IMR-90 (cell line): ENCODE data around the gene OTUB2. TPM values are rescaled to one million over a fixed set of nuclear protein-coding genes. Genes with fewer than 3 reads are reported as not detected.

Experiments used
- ATAC-seq: fragments of 200-7000 bp; cut with Tn5 transposase; 2 replicates; pipeline ENCODE4 v1.9.1; 2020; ENCODE audit warnings: low read depth, mild to moderate bottlenecking, moderate library complexity
- BruUV-seq: library from RNA; stranded (reverse); fragments of 400-500 nt; replicated peaks from 2 replicates; lab custom pipeline; 2021; lab: Mats Ljungman, UMichigan
- CTCF ChIA-PET: fragments of 300-600 bp; formaldehyde crosslinking; extraction: SDS; loops from one replicate; lab custom pipeline; 2021; ENCODE audit warnings: antibody characterized with exemption; lab: Yijun Ruan, JAX
- POLR2A ChIA-PET: fragments of 300-600 bp; sonication (Branson Sonifier 250); formaldehyde crosslinking; loops from one replicate; lab custom pipeline; 2022; ENCODE audit warnings: antibody characterized with exemption; ENCODE audit not compliant: unreplicated experiment; lab: Charles Lee
- DNase-seq: peaks from one replicate; pipeline ENCODE4 v3.0.0; 2013
- H2AFZ ChIP-seq: replicated peaks from 2 replicates; pipeline ENCODE3; 2013; ENCODE audit warnings: low read length, mild to moderate bottlenecking; ENCODE audit not compliant: poor library complexity
- H2AK5ac ChIP-seq: 2 replicates; pipeline ENCODE4 v1.6.1; 2013; ENCODE audit warnings: low read depth, low read length, inconsistent platforms
- H2AK9ac ChIP-seq: replicated peaks from 2 replicates; pipeline ENCODE3; 2013; ENCODE audit warnings: mild to moderate bottlenecking, low read depth, low read length, moderate library complexity; ENCODE audit not compliant: poor library complexity
- H2BK120ac ChIP-seq: 2 replicates; pipeline ENCODE4 v1.6.1; 2013; ENCODE audit warnings: low read depth, low read length, inconsistent platforms
- H2BK15ac ChIP-seq: 3 replicates; pipeline ENCODE4 v1.6.1; 2013; ENCODE audit warnings: low read depth, low read length, inconsistent platforms
- H2BK20ac ChIP-seq: 2 replicates; pipeline ENCODE4 v1.6.1; 2013; ENCODE audit warnings: low read depth, mild to moderate bottlenecking, inconsistent platforms, low read length, moderate library complexity
- H2BK5ac ChIP-seq: 2 replicates; pipeline ENCODE4 v1.6.1; 2013; ENCODE audit warnings: mild to moderate bottlenecking, low read depth, low read length, inconsistent platforms; ENCODE audit not compliant: poor library complexity, severe bottlenecking
- H3K14ac ChIP-seq: replicated peaks from 2 replicates; pipeline ENCODE4 v1.6.1; 2013; ENCODE audit warnings: low read depth, low read length, inconsistent platforms
- H3K18ac ChIP-seq: 2 replicates; pipeline ENCODE4 v1.6.1; 2013; ENCODE audit warnings: low read depth, low read length, control low read depth
- H3K23ac ChIP-seq: 2 replicates; pipeline ENCODE4 v1.6.1; 2013; ENCODE audit warnings: low read depth, low read length, inconsistent platforms
- H3K27ac ChIP-seq: 2 replicates; pipeline ENCODE4 v1.5.1; 2013; ENCODE audit warnings: mild to moderate bottlenecking, control low read depth, low read length; ENCODE audit not compliant: insufficient read depth
- H3K27me3 ChIP-seq: 2 replicates; pipeline ENCODE4 v1.6.1; 2013; ENCODE audit warnings: low read length; ENCODE audit not compliant: control insufficient read depth, insufficient read depth
- H3K36me3 ChIP-seq: 2 replicates; pipeline ENCODE4 v1.6.1; 2013; ENCODE audit warnings: low read length, mixed read lengths; ENCODE audit not compliant: control insufficient read depth, insufficient read depth
- H3K4ac ChIP-seq: 2 replicates; pipeline ENCODE4 v1.6.1; 2013; ENCODE audit warnings: low read depth, low read length, inconsistent platforms
- H3K4me1 ChIP-seq: 2 replicates; pipeline ENCODE4 v1.6.1; 2013; ENCODE audit warnings: low read length, mixed read lengths; ENCODE audit not compliant: control insufficient read depth, insufficient read depth
- H3K4me2 ChIP-seq: 2 replicates; pipeline ENCODE4 v1.6.1; 2013; ENCODE audit warnings: low read depth, mild to moderate bottlenecking, control low read depth, low read length, moderate library complexity
- H3K4me3 ChIP-seq: 2 replicates; pipeline ENCODE4 v1.5.1; 2013; ENCODE audit warnings: low read depth, mild to moderate bottlenecking, control low read depth, low read length, moderate library complexity; ENCODE audit not compliant: insufficient read depth
- H3K56ac ChIP-seq: 2 replicates; pipeline ENCODE4 v1.6.1; 2013; ENCODE audit warnings: low read length, inconsistent platforms; ENCODE audit not compliant: insufficient read depth; ENCODE audit errors: extremely low read depth
- H3K79me1 ChIP-seq, 2 experiments: 2 replicates each; pipeline ENCODE4 v1.6.1; 2013; ENCODE audit warnings: low read length in 2 of 2, inconsistent platforms in 1 of 2, low read depth in 1 of 2
- H3K9ac ChIP-seq: 2 replicates; pipeline ENCODE4 v1.6.1; 2013; ENCODE audit warnings: low read depth, low read length, control low read depth
- H3K9me1 ChIP-seq: 2 replicates; pipeline ENCODE4 v1.6.1; 2013; ENCODE audit warnings: low read length, inconsistent platforms; ENCODE audit not compliant: insufficient read depth
- H3K9me3 ChIP-seq: 2 replicates; pipeline ENCODE4 v1.6.1; 2013; ENCODE audit warnings: low read length; ENCODE audit not compliant: control insufficient read depth, insufficient read depth
- H4K20me1 ChIP-seq: 2 replicates; pipeline ENCODE4 v1.6.1; 2013; ENCODE audit warnings: low read length, inconsistent platforms; ENCODE audit not compliant: insufficient read depth
- H4K5ac ChIP-seq: 2 replicates; pipeline ENCODE4 v1.6.1; 2013; ENCODE audit warnings: mild to moderate bottlenecking, low read depth, low read length, control low read depth
- H4K8ac ChIP-seq, 2 experiments: 2 replicates each; pipeline ENCODE4 v1.6.1; 2013; ENCODE audit warnings: low read depth in 2 of 2, low read length in 2 of 2, control low read depth in 1 of 2, inconsistent platforms in 1 of 2
- H4K91ac ChIP-seq: 2 replicates; pipeline ENCODE4 v1.6.1; 2013; ENCODE audit warnings: low read depth, low read length, inconsistent platforms; ENCODE audit not compliant: insufficient read depth
- BHLHE40 ChIP-seq: fragments of 150-350 bp; IDR thresholded peaks from 2 replicates; pipeline ENCODE4 v1.6.1; 2016; ENCODE audit warnings: mild to moderate bottlenecking, low read depth, low read length
- CHD1 ChIP-seq: IDR thresholded peaks from 2 replicates; pipeline ENCODE4 v1.6.1; 2012; ENCODE audit warnings: low read depth, low read length, improper control_type of control experiment
- CTCF ChIP-seq: conservative IDR thresholded peaks from 2 replicates; pipeline ENCODE4 v1.5.1; 2012; ENCODE audit warnings: mild to moderate bottlenecking, low read depth, low read length, improper control_type of control experiment
- ELK1 ChIP-seq: fragments of 150-350 bp; IDR thresholded peaks from 2 replicates; pipeline ENCODE4 v1.6.1; 2016; ENCODE audit warnings: low read depth, mild to moderate bottlenecking, low read length, moderate library complexity, borderline replicate concordance
- MXI1 ChIP-seq: IDR thresholded peaks from 2 replicates; pipeline ENCODE4 v1.6.1; 2012; ENCODE audit warnings: low read depth, mild to moderate bottlenecking, low read length, moderate library complexity, borderline replicate concordance
- RCOR1 ChIP-seq: IDR thresholded peaks from 2 replicates; pipeline ENCODE4 v1.6.1; 2012; ENCODE audit warnings: mild to moderate bottlenecking, low read length, improper control_type of control experiment; ENCODE audit not compliant: insufficient replicate concordance
- RFX5 ChIP-seq: IDR thresholded peaks from 2 replicates; pipeline ENCODE4 v1.8.0; 2012; ENCODE audit warnings: low read depth, mild to moderate bottlenecking, low read length, moderate library complexity
- SMC3 ChIP-seq: fragments of 150-350 bp; IDR thresholded peaks from 2 replicates; pipeline ENCODE4 v1.6.1; 2016; ENCODE audit warnings: low read depth, mild to moderate bottlenecking, antibody characterized with exemption, low read length, moderate library complexity
- USF2 ChIP-seq: fragments of 150-350 bp; IDR thresholded peaks from 2 replicates; pipeline ENCODE4 v1.6.1; 2017; ENCODE audit warnings: mild to moderate bottlenecking, antibody characterized with exemption, low read length, low read depth
- WGBS, 2 experiments: methylation state at CpG; one replicate each; pipeline versions ENCODE4 v1.1.5 to v1.1.7; 2013; ENCODE audit warnings: missing lambda C conversion rate in 2 of 2; ENCODE audit not compliant: insufficient read length in 1 of 2; ENCODE audit errors: extremely low coverage in 2 of 2; 5-methylcytosine and 5-hydroxymethylcytosine counted together
- dilution Hi-C: fragments of 300-500 bp; cut with HindIII; formaldehyde crosslinking; loops from one replicate; pipeline ENCODE4 v1.14.3; 2018; ENCODE audit warnings: low sequenced_read_pairs; ENCODE audit not compliant: unreplicated experiment
- in situ Hi-C: fragments of 300-500 bp; cut with MboI; formaldehyde crosslinking; loops from 3 replicates; pipeline ENCODE4 v1.14.3; 2019; ENCODE audit warnings: low sequenced_read_pairs, inconsistent platforms, mixed read lengths
- intact Hi-C: fragments of 100-400 bp; cut with micrococcal nuclease; formaldehyde crosslinking; loops from 2 replicates; pipeline ENCODE4 v1.10.0; 2022
- polyA plus RNA-seq, 3 experiments: library from polyadenylated mRNA; depleted of rRNA; stranded (reverse); fragments of >200 nt; gene quantifications; 2 replicates each; pipeline ENCODE4 v1.2.3, GENCODE V29; 2012; ENCODE audit warnings: low replicate concordance in 1 of 3
- total RNA-seq: library from RNA; depleted of rRNA; stranded (reverse); fragments of >200 nt; gene quantifications from 2 replicates; pipeline ENCODE4 v1.2.3, GENCODE V29; 2012

OTUB2 gene
- total and polyA plus RNA-seq, 2 of the 4 experiments (the other 2 are of a cell fraction): 1.1 to 2.5 TPM

- H3K14ac ChIP-seq: no peak overlapping the region
- no peaks in the 10 kb centered on the region for H3K36me3 ChIP-seq
- BruUV-seq: no TSS peak
- no peak overlapping the region for H3K9ac ChIP-seq
- H3K23ac ChIP-seq: no peak overlapping the region
- no peaks in the 10 kb centered on the region for H3K79me1 ChIP-seq
- H2BK20ac ChIP-seq: no peak overlapping the region
- H2AFZ ChIP-seq: no peak overlapping the region
- no peaks in the 10 kb centered on the region for H3K9me3 ChIP-seq
- H3K18ac ChIP-seq: no peak overlapping the region
- H2BK120ac ChIP-seq: no peak overlapping the region
- in situ Hi-C loops (loop anchor here (5.0 kb wide), 1 partner anchor 61 kb away; no protein-coding TSS in a partner anchor), intact Hi-C loops (loop anchor here (5.0 kb wide), 1 partner anchor 46 kb away; no protein-coding TSS in a partner anchor), dilution Hi-C loops (no loop called here)
- peaks cover 30% of the 10 kb centered on the region for H3K27me3 ChIP-seq
- H3K9me1 ChIP-seq: no peaks in the 10 kb centered on the region
- H3K27ac ChIP-seq: no peak overlapping the region
- DNase-seq (no peak), ATAC-seq (no peak)
- no peak overlapping the region for H3K56ac ChIP-seq
- no peak overlapping the region for H4K8ac ChIP-seq
- H3K4ac ChIP-seq: no peak overlapping the region
- POLR2A ChIA-PET: no interaction called here
- CTCF ChIA-PET: interaction anchor here (2.4 kb wide), 1 partner anchor 64 kb away, joined by 16 read pairs; no protein-coding TSS in a partner anchor
- H4K5ac ChIP-seq: no peak overlapping the region
- no peak overlapping the region for H2BK15ac ChIP-seq
- no peak overlapping the region for H4K91ac ChIP-seq
- no peak overlapping the region for H2BK5ac ChIP-seq
- 60% methylated on average over 3 of the region's 4 CpGs; no CpG with 5 or more reads in 1 of the 2 experiments for WGBS, 2 experiments
- no peak overlapping the region for H2AK5ac ChIP-seq
- no peak overlapping the region for H3K4me2 ChIP-seq
- H4K20me1 ChIP-seq: no peaks in the 10 kb centered on the region
- H3K4me3 ChIP-seq: no peak overlapping the region
- H2AK9ac ChIP-seq: no peak overlapping the region
- TF ChIP-seq CHD1 (no peak), ELK1 (no peak), BHLHE40 (no peak), RCOR1 (no peak), USF2 (no peak), RFX5 (no peak), CTCF (no peak), SMC3 (no peak), MXI1 (no peak)
- no peaks in the 10 kb centered on the region for H3K4me1 ChIP-seq
Observed at GRCh38 chr14:94003397-94003796, 22.7 kb upstream of the OTUB2 start.
